Neural progenitor cell (in vitro differentiated cells): ENCODE measurements around the gene MPPED2. TPM values are rescaled to one million over a fixed set of nuclear protein-coding genes. Genes with fewer than 3 reads are reported as not detected.

Experiments
- DNase-seq: peaks from one replicate; pipeline ENCODE4 v3.0.0-alpha.2; 2016; ENCODE audit warnings: low spot score
- H2AFZ ChIP-seq: fragments of 200-600 bp; sonication (generic); replicated peaks from 2 replicates; pipeline ENCODE4 v1.6.1; 2016; ENCODE audit warnings: antibody characterized with exemption
- H3F3A ChIP-seq: fragments of 200-600 bp; sonication (generic); 2 replicates; pipeline ENCODE4 v1.6.1; 2016; ENCODE audit warnings: antibody characterized with exemption, low read depth
- H3K27ac ChIP-seq: fragments of 200-600 bp; sonication (generic); 2 replicates; pipeline ENCODE4 v1.5.1; 2016; ENCODE audit warnings: mild to moderate bottlenecking
- H3K27me3 ChIP-seq: fragments of 200-600 bp; sonication (generic); 2 replicates; pipeline ENCODE4 v1.6.1; 2016; ENCODE audit warnings: mild to moderate bottlenecking, moderate library complexity
- H3K36me3 ChIP-seq: fragments of 200-600 bp; sonication (generic); 2 replicates; pipeline ENCODE4 v1.5.1; 2016
- H3K4me1 ChIP-seq: fragments of 200-600 bp; sonication (generic); 2 replicates; pipeline ENCODE4 v1.6.1; 2016; ENCODE audit warnings: mixed run types
- H3K4me2 ChIP-seq: fragments of 200-600 bp; sonication (generic); 2 replicates; pipeline ENCODE4 v1.6.1; 2016
- H3K4me3 ChIP-seq: fragments of 200-600 bp; sonication (generic); 2 replicates; pipeline ENCODE4 v1.5.1; 2016
- H3K79me2 ChIP-seq: fragments of 200-600 bp; sonication (generic); 2 replicates; pipeline ENCODE4 v1.6.1; 2016; ENCODE audit warnings: low read depth
- H3K9ac ChIP-seq: fragments of 200-600 bp; sonication (generic); 2 replicates; pipeline ENCODE4 v1.6.1; 2016
- H3K9me3 ChIP-seq: fragments of 200-600 bp; sonication (generic); 2 replicates; pipeline ENCODE4 v1.5.1; 2016; ENCODE audit warnings: low read depth
- H4K20me1 ChIP-seq: fragments of 200-600 bp; sonication (generic); 2 replicates; pipeline ENCODE4 v1.6.1; 2016; ENCODE audit warnings: low read depth
- H3K27ac Mint-ChIP-seq: 3 replicates; pipeline ENCODE4 v1.8.0; 2021; ENCODE audit warnings: mixed read lengths
- H3K27me3 Mint-ChIP-seq: 2 replicates; pipeline ENCODE4 v1.8.0; 2022; ENCODE audit warnings: low read depth, mild to moderate bottlenecking, inconsistent platforms, moderate library complexity, mixed read lengths; ENCODE audit not compliant: insufficient read depth
- H3K36me3 Mint-ChIP-seq: 3 replicates; pipeline ENCODE4 v1.8.0; 2021; ENCODE audit warnings: mixed read lengths
- H3K4me1 Mint-ChIP-seq: 3 replicates; pipeline ENCODE4 v1.8.0; 2021; ENCODE audit warnings: mixed read lengths
- H3K4me3 Mint-ChIP-seq: 3 replicates; pipeline ENCODE4 v1.8.0; 2021; ENCODE audit warnings: mild to moderate bottlenecking, moderate library complexity, mixed read lengths
- H3K9me3 Mint-ChIP-seq: 3 replicates; pipeline ENCODE4 v1.8.0; 2020; ENCODE audit warnings: mixed read lengths
- CTCF ChIP-seq: fragments of 200-600 bp; sonication (generic); IDR thresholded peaks from 2 replicates; pipeline ENCODE4 v1.5.1; 2017; ENCODE audit warnings: antibody characterized with exemption, mild to moderate bottlenecking
- EZH2 ChIP-seq: fragments of 200-600 bp; sonication (generic); IDR thresholded peaks from 2 replicates; pipeline ENCODE4 v1.6.1; 2017; ENCODE audit warnings: antibody characterized with exemption, mild to moderate bottlenecking, moderate library complexity
- EZH2phosphoT487 ChIP-seq: fragments of 200-600 bp; sonication (generic); IDR thresholded peaks from 2 replicates; pipeline ENCODE4 v1.6.1; 2017; ENCODE audit warnings: antibody characterized with exemption
- total RNA-seq: library from RNA; depleted of rRNA; stranded (reverse); fragments of >200 nt; gene quantifications from 2 replicates; pipeline ENCODE4 v1.2.3, GENCODE V29; 2015; ENCODE audit warnings: low replicate concordance

The MPPED2 gene
- total RNA-seq, 1 donor from 2014 or later = 3.4 TPM

- Mint-ChIP-seq H3K9me3 (no peaks in the 10 kb centered on the region), H3K4me3 (no peak overlapping the region), H3K4me1 (peaks cover 46% of the 10 kb centered on the region), H3K36me3 (no peaks in the 10 kb centered on the region), H3K27me3 (peaks cover 3% of the 10 kb centered on the region), H3K27ac (no peak overlapping the region)
- no peak for DNase-seq
- Histone ChIP-seq H2AFZ (no peak overlapping the region), H3K27me3 (no peaks in the 10 kb centered on the region), H3K4me2 (no peak overlapping the region), H3F3A (peaks cover 16% of the 10 kb centered on the region), H3K9ac (no peak overlapping the region), H3K9me3 (no peaks in the 10 kb centered on the region), H3K4me3 (no peak overlapping the region), H3K79me2 (no peaks in the 10 kb centered on the region), H3K36me3 (no peaks in the 10 kb centered on the region), H3K4me1 (peaks cover 46% of the 10 kb centered on the region), H3K27ac (no peak overlapping the region), H4K20me1 (no peaks in the 10 kb centered on the region)
- TF ChIP-seq CTCF (no peak), EZH2phosphoT487 (no peak), EZH2 (no peak)
Measured at GRCh38 chr11:30424844-30425243, 161.3 kb downstream of the MPPED2 start.

- Histone ChIP-seq H3K9ac (no peak overlapping the region), H3K9me3 (no peaks in the 10 kb centered on the region), H3K36me3 (no peaks in the 10 kb centered on the region), H2AFZ (no peak overlapping the region), H3K27me3 (no peaks in the 10 kb centered on the region), H4K20me1 (no peaks in the 10 kb centered on the region), H3K4me1 (peaks cover 46% of the 10 kb centered on the region), H3K27ac (no peak overlapping the region), H3K4me3 (no peak overlapping the region), H3K4me2 (peak overlapping the region; percentile 59), H3K79me2 (no peaks in the 10 kb centered on the region), H3F3A (peaks cover 16% of the 10 kb centered on the region)
- Mint-ChIP-seq H3K9me3 (no peaks in the 10 kb centered on the region), H3K4me1 (peaks cover 43% of the 10 kb centered on the region), H3K27me3 (peaks cover 3% of the 10 kb centered on the region), H3K36me3 (no peaks in the 10 kb centered on the region), H3K4me3 (no peak overlapping the region), H3K27ac (no peak overlapping the region)
- no peak for DNase-seq
- TF ChIP-seq CTCF = no peak
- TF ChIP-seq EZH2 = no peak
- TF ChIP-seq EZH2phosphoT487 = no peak
Measured at GRCh38 chr11:30424321-30424720, 161.8 kb downstream of the MPPED2 start.

GRCh38 chr11:30423886-30424285 is 162.3 kb downstream of the MPPED2 start:
- no peak overlapping the region for H3K27ac ChIP-seq
- TF ChIP-seq EZH2 (no peak), EZH2phosphoT487 (no peak), CTCF (no peak)
- H3K27ac Mint-ChIP-seq = no peak overlapping the region
- no peak overlapping the region for H3K9ac ChIP-seq
- peaks cover 43% of the 10 kb centered on the region for H3K4me1 Mint-ChIP-seq
- H3K4me2 ChIP-seq = peak overlapping the region; percentile 59
- no peaks in the 10 kb centered on the region for H3K36me3 Mint-ChIP-seq
- H3K4me3 Mint-ChIP-seq = no peak overlapping the region
- H3K4me3 ChIP-seq = no peak overlapping the region
- H4K20me1 ChIP-seq = no peaks in the 10 kb centered on the region
- H3F3A ChIP-seq = peaks cover 16% of the 10 kb centered on the region
- no peaks in the 10 kb centered on the region for H3K9me3 Mint-ChIP-seq
- H3K79me2 ChIP-seq = no peaks in the 10 kb centered on the region
- no peaks in the 10 kb centered on the region for H3K36me3 ChIP-seq
- H3K27me3 ChIP-seq = no peaks in the 10 kb centered on the region
- H2AFZ ChIP-seq = no peak overlapping the region
- peaks cover 46% of the 10 kb centered on the region for H3K4me1 ChIP-seq
- H3K27me3 Mint-ChIP-seq = peaks cover 3% of the 10 kb centered on the region
- peak; percentile 44 for DNase-seq
- H3K9me3 ChIP-seq = no peaks in the 10 kb centered on the region
